HG03432 (cell line): ENCODE measurements around the gene CSAG2.
"Not testable (repeated sequence)": the region's sequence is repeated elsewhere in the genome, so short reads cannot be mapped to it uniquely, and the experiment has no call there.

Source experiments
- ATAC-seq: cut with Tn5 transposase; IDR thresholded peaks from one replicate; pipeline ENCODE4 v1.9.1; 2021; ENCODE audit warnings: mild to moderate bottlenecking, moderate library complexity; ENCODE audit not compliant: unreplicated experiment

Gene CSAG2

GRCh38 chrX:152709173-152709572 is at the start of gene CSAG2:
TSS of gene CSAG2 (minus strand) at chrX:152709273. CDS start at chrX:152709112, 161 bp downstream.
- not testable (repeated sequence) for ATAC-seq

GRCh38 chrX:152754871-152755270 is 45.8 kb upstream of the CSAG2 start:
- not testable (repeated sequence) for ATAC-seq

GRCh38 chrX:152753686-152754650 is 44.9 kb upstream of the CSAG2 start, which contains the start of gene MAGEA2:
TSS of gene MAGEA2 (minus strand) at chrX:152753842. CDS start at chrX:152751363, 2,479 bp downstream.
- ATAC-seq: not testable (repeated sequence)

GRCh38 chrX:152738560-152738959 is 29.5 kb upstream of the CSAG2 start:
- ATAC-seq: no peak

- not testable (repeated sequence) for ATAC-seq
Measured at GRCh38 chrX:152736528-152736927, 27.5 kb upstream of the CSAG2 start.

- no peak for ATAC-seq
Measured at GRCh38 chrX:152735860-152736511, 26.9 kb upstream of the CSAG2 start.

GRCh38 chrX:152735101-152735500 is 26.0 kb upstream of the CSAG2 start:
- ATAC-seq: no peak

- not testable (repeated sequence) for ATAC-seq
Measured at GRCh38 chrX:152734143-152734858, 25.2 kb upstream of the CSAG2 start.

GRCh38 chrX:152733261-152733975 is 24.3 kb upstream of the CSAG2 start, which contains the start of the genes CSAG1 and MAGEA12:
TSS of gene CSAG1 (minus strand) at chrX:152733721. CDS start at chrX:152732460, 1,261 bp downstream.
TSS of gene MAGEA12 (plus strand) at chrX:152733757. CDS start at chrX:152736162, 2,405 bp downstream.
- no peak for ATAC-seq

- ATAC-seq: no peak
Measured at GRCh38 chrX:152725409-152725808, 16.3 kb upstream of the CSAG2 start.

- not testable (repeated sequence) for ATAC-seq
Measured at GRCh38 chrX:152713815-152714787, 5.0 kb upstream of the CSAG2 start, which contains the start of gene MAGEA2B. TSS of gene MAGEA2B (plus strand) at chrX:152714628. CDS start at chrX:152717107, 2,479 bp downstream.

- ATAC-seq: not testable (repeated sequence)
Measured at GRCh38 chrX:152713195-152713594, 4.1 kb upstream of the CSAG2 start.

- not testable (repeated sequence) for ATAC-seq
Measured at GRCh38 chrX:152706500-152706899, 2.6 kb downstream of the CSAG2 start.

GRCh38 chrX:152700390-152700789 is 8.7 kb downstream of the CSAG2 start:
- not testable (repeated sequence) for ATAC-seq

GRCh38 chrX:152697952-152698931 is 10.8 kb downstream of the CSAG2 start, which contains the start of gene MAGEA3:
TSS of gene MAGEA3 (plus strand) at chrX:152698794. CDS start at chrX:152700833, 2,039 bp downstream.
- not testable (repeated sequence) for ATAC-seq

- ATAC-seq: not testable (repeated sequence)
Measured at GRCh38 chrX:152681012-152681411, 28.1 kb downstream of the CSAG2 start.

- not testable (repeated sequence) for ATAC-seq
Measured at GRCh38 chrX:152674652-152675051, 34.4 kb downstream of the CSAG2 start.
